A673 (cell line): Measurements from ENCODE around the gene GPR61.

Experiments
- EZH2 ChIP-seq: fragments of 200-600 bp; sonication (generic); IDR thresholded peaks from 2 replicates; pipeline ENCODE4 v1.6.1; 2017; ENCODE audit warnings: borderline replicate concordance, low read depth, mild to moderate bottlenecking, mixed read lengths, antibody characterized with exemption, low read length; ENCODE audit not compliant: poor library complexity, severe bottlenecking
- TF ChIP-seq, protein P1 (sequence below): fragments of 300-800, 200-600 bp; sonication (generic); conservative IDR thresholded peaks from 2 replicates; pipeline ENCODE4 v1.5.1; 2017; ENCODE audit warnings: low read depth, mild to moderate bottlenecking, antibody characterized with exemption, low read length, moderate library complexity, mixed read lengths

DNA sequence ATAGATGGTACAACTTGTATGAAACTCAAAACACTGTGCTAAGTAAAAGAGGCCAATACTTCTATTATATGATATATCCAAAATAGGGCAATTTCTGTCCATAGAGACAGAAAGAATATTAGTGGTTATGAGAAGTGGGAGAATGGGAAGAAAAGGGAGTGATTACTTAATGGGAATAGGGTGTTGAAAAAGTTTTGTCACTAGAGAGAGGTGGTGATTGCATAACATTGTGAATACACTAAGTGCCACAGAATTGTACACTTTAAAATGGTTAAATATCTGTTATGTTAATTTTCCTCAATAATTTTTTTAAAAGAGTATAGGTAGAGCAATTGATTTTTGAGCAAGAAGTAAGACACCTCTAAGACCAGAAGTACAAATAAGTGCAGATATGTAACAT lies 50.0 kb downstream of the GPR61 start:
- TF ChIP-seq, protein P1, sequence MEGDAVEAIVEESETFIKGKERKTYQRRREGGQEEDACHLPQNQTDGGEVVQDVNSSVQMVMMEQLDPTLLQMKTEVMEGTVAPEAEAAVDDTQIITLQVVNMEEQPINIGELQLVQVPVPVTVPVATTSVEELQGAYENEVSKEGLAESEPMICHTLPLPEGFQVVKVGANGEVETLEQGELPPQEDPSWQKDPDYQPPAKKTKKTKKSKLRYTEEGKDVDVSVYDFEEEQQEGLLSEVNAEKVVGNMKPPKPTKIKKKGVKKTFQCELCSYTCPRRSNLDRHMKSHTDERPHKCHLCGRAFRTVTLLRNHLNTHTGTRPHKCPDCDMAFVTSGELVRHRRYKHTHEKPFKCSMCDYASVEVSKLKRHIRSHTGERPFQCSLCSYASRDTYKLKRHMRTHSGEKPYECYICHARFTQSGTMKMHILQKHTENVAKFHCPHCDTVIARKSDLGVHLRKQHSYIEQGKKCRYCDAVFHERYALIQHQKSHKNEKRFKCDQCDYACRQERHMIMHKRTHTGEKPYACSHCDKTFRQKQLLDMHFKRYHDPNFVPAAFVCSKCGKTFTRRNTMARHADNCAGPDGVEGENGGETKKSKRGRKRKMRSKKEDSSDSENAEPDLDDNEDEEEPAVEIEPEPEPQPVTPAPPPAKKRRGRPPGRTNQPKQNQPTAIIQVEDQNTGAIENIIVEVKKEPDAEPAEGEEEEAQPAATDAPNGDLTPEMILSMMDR, result no peak
- TF ChIP-seq EZH2, result no peak
